WTC11 (cell line): ENCODE results near the gene STRAP. TPM values are rescaled to one million over a fixed set of nuclear protein-coding genes. Genes with fewer than 3 reads are reported as not detected.

ENCODE experiments used
- ATAC-seq: fragments of 200-7000 bp; cut with Tn5 transposase; 2 replicates; pipeline ENCODE4 v1.10.0; 2021; ENCODE audit warnings: mild to moderate bottlenecking, moderate library complexity
- CTCF ChIA-PET: fragments of 300-600 bp; sonication (Branson Sonifier 250); formaldehyde crosslinking; loops from one replicate; lab custom pipeline; 2021; ENCODE audit warnings: antibody characterized with exemption; lab: Charles Lee
- POLR2A ChIA-PET: fragments of 350-600 bp; sonication (Branson Sonifier 250); formaldehyde crosslinking; loops from one replicate; lab custom pipeline; 2021; ENCODE audit warnings: antibody characterized with exemption; lab: Charles Lee
- DNase-seq: peaks from one replicate; pipeline ENCODE4 v3.0.0; 2021; ENCODE audit warnings: low spot score
- H3K27ac Mint-ChIP-seq: 2 replicates; pipeline ENCODE4 v1.8.0; 2021; ENCODE audit warnings: mixed read lengths
- H3K27me3 Mint-ChIP-seq: 2 replicates; pipeline ENCODE4 v1.8.0; 2021; ENCODE audit warnings: low read depth, mild to moderate bottlenecking, moderate library complexity, mixed read lengths
- H3K36me3 Mint-ChIP-seq: 2 replicates; pipeline ENCODE4 v1.8.0; 2021; ENCODE audit warnings: mixed read lengths
- H3K4me1 Mint-ChIP-seq: 2 replicates; pipeline ENCODE4 v1.8.0; 2022; ENCODE audit warnings: mixed read lengths
- H3K4me3 Mint-ChIP-seq: 2 replicates; pipeline ENCODE4 v1.8.0; 2021; ENCODE audit warnings: mild to moderate bottlenecking, moderate library complexity, mixed read lengths
- H3K9me3 Mint-ChIP-seq: 2 replicates; pipeline ENCODE4 v1.8.0; 2021; ENCODE audit warnings: mixed read lengths
- CREM ChIP-seq: sonication (generic); formaldehyde crosslinking; IDR thresholded peaks from 2 replicates; pipeline ENCODE4 v1.8.1; 2022; ENCODE audit warnings: mild to moderate bottlenecking, missing genetic modification reagents, moderate library complexity
- EMX1 ChIP-seq: fragments of 250-450 bp; sonication (Bioruptor Pico); IDR thresholded peaks from 2 replicates; pipeline ENCODE4 v1.8.0; 2021; ENCODE audit warnings: mild to moderate bottlenecking
- ETV6 ChIP-seq: sonication (generic); formaldehyde crosslinking; IDR thresholded peaks from 2 replicates; pipeline ENCODE4 v1.8.1; 2022; ENCODE audit warnings: mild to moderate bottlenecking, missing genetic modification reagents
- IRF2 ChIP-seq: sonication (generic); formaldehyde crosslinking; IDR thresholded peaks from 2 replicates; pipeline ENCODE4 v1.8.0; 2022; ENCODE audit warnings: low read depth, missing genetic modification reagents, borderline replicate concordance
- NR1H2 ChIP-seq: sonication (generic); formaldehyde crosslinking; IDR thresholded peaks from 2 replicates; pipeline ENCODE4 v1.9.0; 2021; ENCODE audit warnings: mild to moderate bottlenecking, moderate library complexity, missing genetic modification reagents
- NR3C1 ChIP-seq: sonication (generic); formaldehyde crosslinking; conservative IDR thresholded peaks from 2 replicates; pipeline ENCODE4 v1.8.1; 2023; ENCODE audit warnings: low read depth, mild to moderate bottlenecking, missing genetic modification reagents
- TCF7 ChIP-seq: sonication (generic); formaldehyde crosslinking; IDR thresholded peaks from 2 replicates; pipeline ENCODE4 v1.8.0; 2022; ENCODE audit warnings: mild to moderate bottlenecking, low read depth, missing genetic modification reagents, moderate library complexity
- TP53 ChIP-seq: sonication (generic); formaldehyde crosslinking; IDR thresholded peaks from 2 replicates; pipeline ENCODE4 v1.8.1; 2023; ENCODE audit warnings: mild to moderate bottlenecking, missing genetic modification reagents
- ZNF121 ChIP-seq: sonication (generic); formaldehyde crosslinking; IDR thresholded peaks from 2 replicates; pipeline ENCODE4 v1.8.0; 2023; ENCODE audit warnings: missing genetic modification reagents
- ZNF232 ChIP-seq: sonication (generic); formaldehyde crosslinking; IDR thresholded peaks from 2 replicates; pipeline ENCODE4 v1.8.0; 2022; ENCODE audit warnings: mild to moderate bottlenecking, missing genetic modification reagents
- ZNF263 ChIP-seq: sonication (generic); formaldehyde crosslinking; IDR thresholded peaks from 2 replicates; pipeline ENCODE4 v1.8.1; 2022; ENCODE audit warnings: low read depth, mild to moderate bottlenecking, moderate library complexity, missing genetic modification reagents
- ZNF671 ChIP-seq: fragments of 250-450 bp; sonication (Bioruptor Pico); IDR thresholded peaks from 2 replicates; pipeline ENCODE4 v1.8.0; 2021; ENCODE audit warnings: mild to moderate bottlenecking
- total RNA-seq: library from RNA; stranded (reverse); gene quantifications from 3 replicates; pipeline ENCODE4 v1.2.3, GENCODE V29; 2021
- TF ChIP-seq, protein P1 (sequence below): sonication (generic); formaldehyde crosslinking; IDR thresholded peaks from 2 replicates; pipeline ENCODE4 v1.8.0; 2022; ENCODE audit warnings: missing genetic modification reagents
- TF ChIP-seq, protein P2 (sequence below): sonication (generic); formaldehyde crosslinking; IDR thresholded peaks from 2 replicates; pipeline ENCODE4 v1.8.1; 2023; ENCODE audit warnings: mild to moderate bottlenecking, moderate library complexity, missing genetic modification reagents
- TF ChIP-seq, protein P3 (sequence below): sonication (generic); formaldehyde crosslinking; conservative IDR thresholded peaks from 2 replicates; pipeline ENCODE4 v1.8.1; 2022; ENCODE audit warnings: mild to moderate bottlenecking, missing genetic modification reagents
- TF ChIP-seq, protein P4 (sequence below): sonication (generic); formaldehyde crosslinking; IDR thresholded peaks from 2 replicates; pipeline ENCODE4 v1.8.1; 2022; ENCODE audit warnings: mild to moderate bottlenecking, missing genetic modification reagents, moderate library complexity, borderline replicate concordance
- TF ChIP-seq, protein P5 (sequence below): sonication (generic); formaldehyde crosslinking; IDR thresholded peaks from 2 replicates; pipeline ENCODE4 v1.8.1; 2022; ENCODE audit warnings: missing genetic modification reagents, borderline replicate concordance
- TF ChIP-seq, protein P6 (sequence below): fragments of 250-450 bp; sonication (Bioruptor Pico); IDR thresholded peaks from 2 replicates; pipeline ENCODE4 v1.8.0; 2021; ENCODE audit warnings: mild to moderate bottlenecking
- TF ChIP-seq, protein P7 (sequence below): sonication (generic); formaldehyde crosslinking; IDR thresholded peaks from 2 replicates; pipeline ENCODE4 v1.8.0; 2022; ENCODE audit warnings: mild to moderate bottlenecking, missing genetic modification reagents
- TF ChIP-seq, protein P8 (sequence below): fragments of 250-450 bp; sonication (Bioruptor Pico); IDR thresholded peaks from 2 replicates; pipeline ENCODE4 v1.9.0; 2021; ENCODE audit warnings: moderate library complexity, mild to moderate bottlenecking, inconsistent platforms, borderline replicate concordance

STRAP gene
- total RNA-seq, 1 experiment from 2014 or later, result 221 TPM

DNA sequence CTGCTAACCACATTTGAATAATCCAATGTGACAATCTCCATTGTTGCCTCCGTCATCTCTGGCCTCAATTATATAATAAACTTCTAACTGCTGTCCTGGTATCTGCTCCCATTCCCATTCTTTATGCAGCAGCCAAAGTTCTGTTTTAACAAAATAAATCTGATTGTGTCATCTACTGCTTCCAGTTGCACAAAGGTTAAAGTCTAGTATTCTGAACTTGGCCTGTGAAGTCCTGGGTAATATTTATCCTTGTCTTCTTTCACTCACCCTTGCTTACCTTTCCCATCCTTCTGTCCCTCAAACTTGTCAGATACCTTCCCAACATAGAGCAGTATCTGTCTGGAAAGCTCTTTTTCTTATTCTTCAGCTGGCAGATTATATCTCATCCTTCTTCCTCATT is 19.3 kb upstream of the STRAP start:
- Mint-ChIP-seq H3K4me3 (no peak overlapping the region), H3K27me3 (no peaks in the 10 kb centered on the region), H3K9me3 (no peaks in the 10 kb centered on the region), H3K27ac (no peak overlapping the region), H3K4me1 (peaks cover 29% of the 10 kb centered on the region), H3K36me3 (no peaks in the 10 kb centered on the region)
- ChIA-PET POLR2A (interaction anchor here (1.1 kb wide), 1 partner anchor 75 kb away, joined by 3 read pairs; no protein-coding TSS in a partner anchor), CTCF (interaction anchor here (1.1 to 1.6 kb wide), 5 partner anchors 36 to 641 kb away, joined by 3 to 15 read pairs (median 5); no protein-coding TSS in a partner anchor)
- TF ChIP-seq ZNF232 (CRISPR knock-in tag), result no peak
- TF ChIP-seq NR3C1 (CRISPR knock-in tag), result no peak
- TF ChIP-seq, protein P1, sequence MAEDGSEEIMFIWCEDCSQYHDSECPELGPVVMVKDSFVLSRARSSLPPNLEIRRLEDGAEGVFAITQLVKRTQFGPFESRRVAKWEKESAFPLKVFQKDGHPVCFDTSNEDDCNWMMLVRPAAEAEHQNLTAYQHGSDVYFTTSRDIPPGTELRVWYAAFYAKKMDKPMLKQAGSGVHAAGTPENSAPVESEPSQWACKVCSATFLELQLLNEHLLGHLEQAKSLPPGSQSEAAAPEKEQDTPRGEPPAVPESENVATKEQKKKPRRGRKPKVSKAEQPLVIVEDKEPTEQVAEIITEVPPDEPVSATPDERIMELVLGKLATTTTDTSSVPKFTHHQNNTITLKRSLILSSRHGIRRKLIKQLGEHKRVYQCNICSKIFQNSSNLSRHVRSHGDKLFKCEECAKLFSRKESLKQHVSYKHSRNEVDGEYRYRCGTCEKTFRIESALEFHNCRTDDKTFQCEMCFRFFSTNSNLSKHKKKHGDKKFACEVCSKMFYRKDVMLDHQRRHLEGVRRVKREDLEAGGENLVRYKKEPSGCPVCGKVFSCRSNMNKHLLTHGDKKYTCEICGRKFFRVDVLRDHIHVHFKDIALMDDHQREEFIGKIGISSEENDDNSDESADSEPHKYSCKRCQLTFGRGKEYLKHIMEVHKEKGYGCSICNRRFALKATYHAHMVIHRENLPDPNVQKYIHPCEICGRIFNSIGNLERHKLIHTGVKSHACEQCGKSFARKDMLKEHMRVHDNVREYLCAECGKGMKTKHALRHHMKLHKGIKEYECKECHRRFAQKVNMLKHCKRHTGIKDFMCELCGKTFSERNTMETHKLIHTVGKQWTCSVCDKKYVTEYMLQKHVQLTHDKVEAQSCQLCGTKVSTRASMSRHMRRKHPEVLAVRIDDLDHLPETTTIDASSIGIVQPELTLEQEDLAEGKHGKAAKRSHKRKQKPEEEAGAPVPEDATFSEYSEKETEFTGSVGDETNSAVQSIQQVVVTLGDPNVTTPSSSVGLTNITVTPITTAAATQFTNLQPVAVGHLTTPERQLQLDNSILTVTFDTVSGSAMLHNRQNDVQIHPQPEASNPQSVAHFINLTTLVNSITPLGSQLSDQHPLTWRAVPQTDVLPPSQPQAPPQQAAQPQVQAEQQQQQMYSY, result no peak
- TF ChIP-seq EMX1 (CRISPR knock-in tag), result no peak
- no peak for TF ChIP-seq TP53 (CRISPR knock-in tag)
- no peak for TF ChIP-seq ZNF263 (CRISPR knock-in tag)
- TF ChIP-seq ZNF671, result no peak
- no peak for TF ChIP-seq IRF2 (CRISPR knock-in tag)
- no peak for TF ChIP-seq CREM (CRISPR knock-in tag)
- no peak for TF ChIP-seq ZNF121 (CRISPR knock-in tag)
- TF ChIP-seq, protein P2, sequence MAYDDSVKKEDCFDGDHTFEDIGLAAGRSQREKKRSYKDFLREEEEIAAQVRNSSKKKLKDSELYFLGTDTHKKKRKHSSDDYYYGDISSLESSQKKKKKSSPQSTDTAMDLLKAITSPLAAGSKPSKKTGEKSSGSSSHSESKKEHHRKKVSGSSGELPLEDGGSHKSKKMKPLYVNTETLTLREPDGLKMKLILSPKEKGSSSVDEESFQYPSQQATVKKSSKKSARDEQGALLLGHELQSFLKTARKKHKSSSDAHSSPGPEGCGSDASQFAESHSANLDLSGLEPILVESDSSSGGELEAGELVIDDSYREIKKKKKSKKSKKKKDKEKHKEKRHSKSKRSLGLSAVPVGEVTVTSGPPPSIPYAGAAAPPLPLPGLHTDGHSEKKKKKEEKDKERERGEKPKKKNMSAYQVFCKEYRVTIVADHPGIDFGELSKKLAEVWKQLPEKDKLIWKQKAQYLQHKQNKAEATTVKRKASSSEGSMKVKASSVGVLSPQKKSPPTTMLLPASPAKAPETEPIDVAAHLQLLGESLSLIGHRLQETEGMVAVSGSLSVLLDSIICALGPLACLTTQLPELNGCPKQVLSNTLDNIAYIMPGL (CRISPR knock-in tag), result no peak
- TF ChIP-seq, protein P3, sequence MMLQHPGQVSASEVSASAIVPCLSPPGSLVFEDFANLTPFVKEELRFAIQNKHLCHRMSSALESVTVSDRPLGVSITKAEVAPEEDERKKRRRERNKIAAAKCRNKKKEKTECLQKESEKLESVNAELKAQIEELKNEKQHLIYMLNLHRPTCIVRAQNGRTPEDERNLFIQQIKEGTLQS, result no peak
- TF ChIP-seq, protein P4, sequence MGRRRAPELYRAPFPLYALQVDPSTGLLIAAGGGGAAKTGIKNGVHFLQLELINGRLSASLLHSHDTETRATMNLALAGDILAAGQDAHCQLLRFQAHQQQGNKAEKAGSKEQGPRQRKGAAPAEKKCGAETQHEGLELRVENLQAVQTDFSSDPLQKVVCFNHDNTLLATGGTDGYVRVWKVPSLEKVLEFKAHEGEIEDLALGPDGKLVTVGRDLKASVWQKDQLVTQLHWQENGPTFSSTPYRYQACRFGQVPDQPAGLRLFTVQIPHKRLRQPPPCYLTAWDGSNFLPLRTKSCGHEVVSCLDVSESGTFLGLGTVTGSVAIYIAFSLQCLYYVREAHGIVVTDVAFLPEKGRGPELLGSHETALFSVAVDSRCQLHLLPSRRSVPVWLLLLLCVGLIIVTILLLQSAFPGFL (CRISPR knock-in tag), result no peak
- no peak for TF ChIP-seq NR1H2 (CRISPR knock-in tag)
- TF ChIP-seq ETV6 (CRISPR knock-in tag), result no peak
- TF ChIP-seq, protein P5, sequence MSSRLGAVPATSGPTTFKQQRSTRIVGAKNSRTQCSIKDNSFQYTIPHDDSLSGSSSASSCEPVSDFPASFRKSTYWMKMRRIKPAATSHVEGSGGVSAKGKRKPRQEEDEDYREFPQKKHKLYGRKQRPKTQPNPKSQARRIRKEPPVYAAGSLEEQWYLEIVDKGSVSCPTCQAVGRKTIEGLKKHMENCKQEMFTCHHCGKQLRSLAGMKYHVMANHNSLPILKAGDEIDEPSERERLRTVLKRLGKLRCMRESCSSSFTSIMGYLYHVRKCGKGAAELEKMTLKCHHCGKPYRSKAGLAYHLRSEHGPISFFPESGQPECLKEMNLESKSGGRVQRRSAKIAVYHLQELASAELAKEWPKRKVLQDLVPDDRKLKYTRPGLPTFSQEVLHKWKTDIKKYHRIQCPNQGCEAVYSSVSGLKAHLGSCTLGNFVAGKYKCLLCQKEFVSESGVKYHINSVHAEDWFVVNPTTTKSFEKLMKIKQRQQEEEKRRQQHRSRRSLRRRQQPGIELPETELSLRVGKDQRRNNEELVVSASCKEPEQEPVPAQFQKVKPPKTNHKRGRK (CRISPR knock-in tag), result no peak
- TF ChIP-seq, protein P6, sequence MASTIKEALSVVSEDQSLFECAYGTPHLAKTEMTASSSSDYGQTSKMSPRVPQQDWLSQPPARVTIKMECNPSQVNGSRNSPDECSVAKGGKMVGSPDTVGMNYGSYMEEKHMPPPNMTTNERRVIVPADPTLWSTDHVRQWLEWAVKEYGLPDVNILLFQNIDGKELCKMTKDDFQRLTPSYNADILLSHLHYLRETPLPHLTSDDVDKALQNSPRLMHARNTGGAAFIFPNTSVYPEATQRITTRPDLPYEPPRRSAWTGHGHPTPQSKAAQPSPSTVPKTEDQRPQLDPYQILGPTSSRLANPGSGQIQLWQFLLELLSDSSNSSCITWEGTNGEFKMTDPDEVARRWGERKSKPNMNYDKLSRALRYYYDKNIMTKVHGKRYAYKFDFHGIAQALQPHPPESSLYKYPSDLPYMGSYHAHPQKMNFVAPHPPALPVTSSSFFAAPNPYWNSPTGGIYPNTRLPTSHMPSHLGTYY, result no peak
- TF ChIP-seq, protein P7, sequence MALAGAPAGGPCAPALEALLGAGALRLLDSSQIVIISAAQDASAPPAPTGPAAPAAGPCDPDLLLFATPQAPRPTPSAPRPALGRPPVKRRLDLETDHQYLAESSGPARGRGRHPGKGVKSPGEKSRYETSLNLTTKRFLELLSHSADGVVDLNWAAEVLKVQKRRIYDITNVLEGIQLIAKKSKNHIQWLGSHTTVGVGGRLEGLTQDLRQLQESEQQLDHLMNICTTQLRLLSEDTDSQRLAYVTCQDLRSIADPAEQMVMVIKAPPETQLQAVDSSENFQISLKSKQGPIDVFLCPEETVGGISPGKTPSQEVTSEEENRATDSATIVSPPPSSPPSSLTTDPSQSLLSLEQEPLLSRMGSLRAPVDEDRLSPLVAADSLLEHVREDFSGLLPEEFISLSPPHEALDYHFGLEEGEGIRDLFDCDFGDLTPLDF (CRISPR knock-in tag), result no peak
- no peak for TF ChIP-seq TCF7 (CRISPR knock-in tag)
- TF ChIP-seq, protein P8, sequence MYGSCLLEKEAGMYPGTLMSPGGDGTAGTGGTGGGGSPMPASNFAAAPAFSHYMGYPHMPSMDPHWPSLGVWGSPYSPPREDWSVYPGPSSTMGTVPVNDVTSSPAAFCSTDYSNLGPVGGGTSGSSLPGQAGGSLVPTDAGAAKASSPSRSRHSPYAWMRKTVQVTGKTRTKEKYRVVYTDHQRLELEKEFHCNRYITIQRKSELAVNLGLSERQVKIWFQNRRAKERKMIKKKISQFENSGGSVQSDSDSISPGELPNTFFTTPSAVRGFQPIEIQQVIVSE (CRISPR knock-in tag), result no peak
- ATAC-seq (no peak), DNase-seq (no peak)
